ENCODE results near the gene DHX8. TPM values are rescaled to one million over a fixed set of nuclear protein-coding genes. Genes with fewer than 3 reads are reported as not detected.
"Not testable (repeated sequence)": the region's sequence is repeated elsewhere in the genome, so short reads cannot be mapped to it uniquely, and the experiment has no call there.

The DHX8 gene
- total and polyA plus RNA-seq, 10 donors: 20.4 to 63.3 (median 44.7) TPM

- WGBS, 5 donors: 91 to 95% (median 94%) methylated on average over 3 of the region's 3 CpGs
- no peak for TF ChIP-seq CTCF (IDR thresholded peaks at IDR 0.05 in 8 of 11, conservative IDR thresholded peaks at IDR 0.05 in 3 of 11)
- TF ChIP-seq POLR2A (IDR thresholded peaks at IDR 0.05): no peak
- no peak for TF ChIP-seq POLR2AphosphoS5 (IDR thresholded peaks at IDR 0.05)
- Histone ChIP-seq H3K27ac (no peak overlapping the region), H3K4me1 (peaks cover 10 to 21% (median 16%) of the 10 kb centered on the region in 6 donors), H3K4me3 (no peak overlapping the region), H3K27me3 (replicated peaks in 1 of 7) (no peaks in the 10 kb centered on the region), H3K36me3 (no peaks in the 10 kb centered on the region), H3K9me3 (no peaks in the 10 kb centered on the region)
- no peak for DNase-seq
- intact Hi-C loops (cut with DNase I; ENCODE audit: low total_unique reads): loop anchor here (2.0 kb wide), 1 partner anchor 85 kb away; no protein-coding TSS in a partner anchor
Measured at GRCh38 chr17:43479948-43480347, 3.8 kb upstream of the DHX8 start.

GRCh38 chr17:43482103-43483012 is 1.4 kb upstream of the DHX8 start:
- no peak for DNase-seq
- Histone ChIP-seq H3K9me3 (no peaks in the 10 kb centered on the region), H3K27me3 (replicated peaks in 1 of 7) (no peaks in the 10 kb centered on the region), H3K4me1 (peaks cover 27 to 45% (median 40%) of the 10 kb centered on the region in 6 donors), H3K27ac (peak overlapping the region in 4 of 8 donors; percentile 73 to 91 (median 87)), H3K4me3 (no peak overlapping the region), H3K36me3 (no peaks in the 10 kb centered on the region)
- intact Hi-C loops (cut with DNase I; ENCODE audit: low total_unique reads): no loop called here
- no peak for TF ChIP-seq POLR2AphosphoS5 (IDR thresholded peaks at IDR 0.05)
- TF ChIP-seq POLR2A (IDR thresholded peaks at IDR 0.05): no peak
- 84 to 90% (median 87%) methylated on average over 11 of the region's 11 CpGs for WGBS, 5 donors

- no peaks in the 10 kb centered on the region for H3K27me3 ChIP-seq (replicated peaks in 1 of 7)
- 90 to 96% (median 92%) methylated on average over 5 of the region's 5 CpGs for WGBS, 5 donors
- H3K27ac ChIP-seq: no peak overlapping the region
- intact Hi-C loops (cut with DNase I; ENCODE audit: low total_unique reads): no loop called here
- no peak for DNase-seq
- H3K36me3 ChIP-seq: peaks cover 7 to 73% (median 61%) of the 10 kb centered on the region in 6 donors
- TF ChIP-seq POLR2A (IDR thresholded peaks at IDR 0.05) (no peak), CTCF (IDR thresholded peaks at IDR 0.05 in 8 of 11, conservative IDR thresholded peaks at IDR 0.05 in 3 of 11) (no peak), POLR2AphosphoS5 (IDR thresholded peaks at IDR 0.05) (no peak)
- H3K4me1 ChIP-seq: peaks cover 12 to 47% (median 23%) of the 10 kb centered on the region in 6 donors
- H3K4me3 ChIP-seq: no peak overlapping the region
- no peaks in the 10 kb centered on the region for H3K9me3 ChIP-seq
Measured at GRCh38 chr17:43490621-43491020, 6.8 kb downstream of the DHX8 start.

- H3K27ac ChIP-seq; H3K27me3 ChIP-seq (replicated peaks in 1 of 7); intact Hi-C loops (cut with DNase I; ENCODE audit: low total_unique reads); H3K4me1 ChIP-seq; DNase-seq; H3K4me3 ChIP-seq; H3K9me3 ChIP-seq: not testable (repeated sequence)
- WGBS, 5 donors: 77 to 96% (median 92%) methylated on average over 7 of the region's 7 CpGs
- peaks cover 4 to 100% (median 92%) of the 10 kb centered on the region in 6 donors for H3K36me3 ChIP-seq
Measured at GRCh38 chr17:43509440-43509839, 25.7 kb downstream of the DHX8 start.

GRCh38 chr17:43511199-43511598 is 27.4 kb downstream of the DHX8 start:
- intact Hi-C loops (cut with DNase I; ENCODE audit: low total_unique reads); H3K4me1 ChIP-seq; H3K27me3 ChIP-seq (replicated peaks in 1 of 7); H3K4me3 ChIP-seq; H3K9me3 ChIP-seq; H3K27ac ChIP-seq; DNase-seq: not testable (repeated sequence)
- peaks cover 0 to 100% (median 89%) of the 10 kb centered on the region in 6 donors for H3K36me3 ChIP-seq
- 88 to 100% (median 99%) methylated on average over 3 of the region's 3 CpGs for WGBS, 5 donors

Data from spleen (tissue), 11 donors.